Stimulated activated CD8-positive, alpha-beta memory T cell treated with anti-CD3 and anti-CD28 coated beads, Interleukin-7, amount 100 ng/mL, for 48 hours (primary cell): ENCODE measurements around the gene LRRC61.
"Not testable (repeated sequence)": the region's sequence is repeated elsewhere in the genome, so short reads cannot be mapped to it uniquely, and the experiment has no call there.

Experiments used
- DNase-seq, 2 donors: peaks; one replicate each; pipeline ENCODE4 v3.0.0-alpha.2; 2020; ENCODE audit warnings: low read depth in 1 of 2; ENCODE audit errors: extremely low read depth in 1 of 2

The LRRC61 gene

DNA sequence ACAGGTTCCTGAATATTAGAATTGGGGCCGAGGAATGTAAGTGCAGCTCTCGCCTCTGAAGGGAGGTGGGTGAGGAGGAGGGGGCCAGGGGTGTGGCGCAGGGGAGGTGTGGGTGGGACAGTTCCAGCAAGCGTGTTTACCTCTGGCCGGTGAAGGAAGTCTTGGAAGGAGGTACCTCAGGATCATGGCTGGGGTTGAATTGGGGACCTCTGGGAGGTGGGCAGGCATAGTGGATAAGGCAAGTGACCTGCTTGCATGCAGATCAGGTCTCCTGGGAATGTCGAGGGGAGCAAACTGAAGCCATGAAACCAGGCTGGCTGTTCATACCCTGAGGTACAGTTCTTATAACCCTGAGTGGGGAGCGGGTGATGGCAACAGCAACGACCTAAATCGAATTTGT lies 57.9 kb downstream of the LRRC61 start:
- DNase-seq = no peak

DNA sequence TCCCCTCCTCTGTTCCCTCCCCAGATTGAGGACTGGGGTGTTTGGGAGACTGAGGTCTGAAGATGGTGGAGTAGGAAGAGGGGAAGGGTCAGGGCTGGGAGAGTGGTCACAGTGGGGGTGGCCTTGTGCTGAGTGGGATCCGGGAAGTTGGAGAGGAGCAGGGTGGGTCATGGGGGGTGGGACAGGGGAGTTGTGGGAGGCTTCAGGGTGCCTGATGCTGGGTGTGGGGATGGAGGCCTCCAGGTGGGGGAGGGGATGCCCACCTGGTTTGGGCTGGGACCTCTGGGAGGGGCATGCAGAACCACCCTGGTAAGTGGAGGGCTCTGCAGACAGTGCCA lies 58.6 kb downstream of the LRRC61 start:
- DNase-seq = no peak

DNA sequence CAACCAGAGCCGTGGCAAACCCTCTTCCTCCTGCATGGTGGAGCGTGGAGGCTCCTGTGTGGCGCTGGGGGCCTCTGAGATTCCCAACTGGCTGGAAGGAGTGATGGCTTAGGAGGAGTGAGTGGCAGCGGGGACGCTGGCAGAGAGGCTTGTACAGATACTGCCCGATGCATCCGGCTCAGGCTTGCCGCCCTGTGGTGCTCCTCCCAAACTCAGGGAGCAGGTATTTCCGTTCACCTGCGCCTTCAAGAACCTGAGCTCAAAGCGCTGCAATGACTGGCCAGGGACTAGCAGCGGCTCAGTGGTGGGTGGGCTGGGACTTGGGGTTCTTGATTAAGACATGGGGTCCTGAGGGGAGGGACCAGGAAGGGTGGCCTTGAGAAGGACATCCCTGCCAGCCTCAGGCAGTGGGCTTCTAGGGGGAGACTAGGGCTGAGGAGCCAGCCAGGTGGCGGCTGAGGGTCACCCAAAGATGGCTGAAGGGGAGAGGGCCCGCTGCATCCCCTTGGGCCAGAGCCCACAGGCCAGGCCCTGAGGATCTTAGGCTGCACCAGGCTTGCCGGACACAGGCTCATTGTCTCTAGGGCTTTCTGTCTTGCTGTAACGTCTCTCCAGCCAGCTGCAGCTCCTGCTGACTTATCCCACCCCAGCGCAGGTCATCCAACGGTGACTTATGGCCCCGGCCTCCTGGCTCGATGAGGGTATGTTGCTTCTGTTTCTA lies 59.1 kb downstream of the LRRC61 start:
- no peak for DNase-seq

DNA sequence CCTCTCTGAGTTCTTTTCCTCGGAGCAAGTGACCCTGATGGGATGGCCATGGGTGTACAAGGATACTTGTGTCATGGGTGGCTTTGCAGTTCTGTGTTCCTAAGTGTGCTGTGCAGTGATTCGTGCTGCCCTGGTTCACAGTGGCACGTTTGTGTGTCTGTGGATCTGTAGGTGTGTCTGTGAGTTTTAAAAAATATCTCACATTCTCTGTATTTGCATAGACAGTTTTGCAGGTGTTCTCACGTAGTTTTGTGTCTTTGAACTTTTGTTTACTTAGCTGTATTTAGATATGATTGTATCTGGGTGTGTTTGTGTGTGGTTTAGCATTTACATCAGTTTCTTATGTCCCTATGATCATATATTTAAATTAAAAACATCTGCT lies 59.7 kb downstream of the LRRC61 start:
- DNase-seq = no peak

DNA sequence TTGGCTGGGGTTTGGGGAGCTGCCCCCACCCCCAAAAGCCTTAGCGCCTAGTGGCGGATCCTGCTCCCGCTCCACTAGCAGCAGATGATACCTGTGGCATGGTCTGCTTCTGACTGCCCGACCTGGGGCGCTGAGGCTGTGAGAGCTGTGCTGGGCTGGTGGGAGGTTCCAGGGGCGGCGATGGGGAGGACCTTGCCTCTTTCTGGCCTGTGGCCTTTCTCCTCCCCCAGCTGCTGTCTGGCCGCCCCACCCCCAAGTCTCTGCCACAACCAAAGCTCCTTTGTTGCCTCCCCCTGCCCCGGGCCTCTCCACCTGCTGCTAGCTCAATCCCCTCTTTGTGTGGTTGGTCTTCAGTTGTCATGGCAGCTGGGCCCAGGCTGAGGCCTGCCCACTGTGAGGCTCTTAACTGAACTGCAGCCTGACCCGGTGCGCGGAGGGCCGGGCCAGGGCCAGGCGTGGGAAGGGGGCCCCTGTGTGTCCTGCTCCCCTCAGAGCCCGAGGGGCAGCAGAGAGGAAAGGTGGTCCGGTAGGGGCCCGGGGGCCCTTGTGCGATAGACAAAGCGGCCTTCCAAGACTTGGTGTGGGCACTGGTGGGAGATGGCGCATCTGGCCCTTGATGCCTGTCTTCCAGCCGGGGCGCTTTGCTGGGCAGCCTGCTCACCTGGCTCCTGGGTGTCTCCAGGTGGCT lies 60.7 kb downstream of the LRRC61 start:
- DNase-seq = no peak

DNA sequence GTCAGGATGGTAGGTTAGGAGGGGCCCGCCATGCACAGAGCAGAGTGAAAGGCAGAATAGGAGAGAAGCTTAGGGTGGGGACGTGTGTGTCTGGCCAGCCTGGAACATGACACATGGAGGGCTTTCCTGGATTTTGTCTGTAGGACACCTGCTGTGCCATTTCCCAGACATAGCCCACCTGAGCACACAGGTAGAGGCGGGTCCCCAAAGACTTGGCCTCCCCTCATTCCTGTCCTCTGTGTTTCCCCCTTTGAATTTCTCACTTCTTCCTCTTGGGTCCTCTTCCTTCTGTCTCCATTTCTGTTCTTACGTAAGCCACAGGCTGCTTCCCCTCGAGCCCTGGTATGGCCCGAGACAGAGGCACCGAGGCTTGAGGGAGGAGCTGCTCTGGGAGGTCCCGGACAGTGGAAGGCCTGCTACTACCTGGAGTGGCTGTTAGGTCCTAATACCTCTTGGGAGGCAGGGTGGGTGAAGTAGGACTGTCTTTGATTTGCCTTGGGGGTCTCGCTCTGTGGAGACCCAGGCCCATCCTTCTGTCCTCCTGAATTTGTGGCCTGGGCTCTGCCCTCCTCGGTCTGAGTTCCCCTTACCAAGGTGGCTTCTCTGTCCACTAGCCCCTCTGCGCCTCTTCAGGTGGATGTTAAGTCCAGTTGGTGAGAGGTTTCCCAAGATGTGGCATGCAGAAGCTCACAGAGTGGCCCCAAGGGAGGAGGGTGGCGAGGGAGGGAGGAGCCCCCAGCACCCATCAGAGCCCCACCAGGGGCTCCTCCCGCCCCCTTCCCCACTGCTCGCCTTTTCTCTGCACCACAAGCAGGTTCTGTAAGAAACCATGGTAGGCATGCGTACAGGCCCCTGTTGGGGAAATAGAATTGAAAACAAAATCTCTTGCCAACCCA lies 61.5 kb downstream of the LRRC61 start:
- DNase-seq = no peak

DNA sequence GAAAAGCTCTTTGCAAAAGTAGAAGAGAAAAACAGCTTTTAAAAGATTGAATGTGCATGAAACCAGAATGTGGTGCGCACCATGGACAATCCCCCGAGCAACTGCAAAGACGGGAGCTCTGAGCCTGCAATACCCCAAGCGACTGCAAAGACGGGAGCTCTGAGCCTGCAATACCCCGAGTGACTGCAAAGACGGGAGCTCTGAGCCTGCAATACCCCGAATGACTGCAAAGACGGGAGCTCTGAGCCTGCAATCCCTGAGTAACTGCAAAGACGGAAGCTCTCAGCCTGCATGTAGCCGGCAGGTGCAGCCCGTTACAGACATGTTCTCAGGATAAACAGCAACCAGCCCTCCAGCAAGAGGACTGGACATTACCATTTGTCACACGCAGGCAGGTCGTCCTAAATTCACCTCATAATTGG lies 62.2 kb downstream of the LRRC61 start:
- DNase-seq = no peak

DNA sequence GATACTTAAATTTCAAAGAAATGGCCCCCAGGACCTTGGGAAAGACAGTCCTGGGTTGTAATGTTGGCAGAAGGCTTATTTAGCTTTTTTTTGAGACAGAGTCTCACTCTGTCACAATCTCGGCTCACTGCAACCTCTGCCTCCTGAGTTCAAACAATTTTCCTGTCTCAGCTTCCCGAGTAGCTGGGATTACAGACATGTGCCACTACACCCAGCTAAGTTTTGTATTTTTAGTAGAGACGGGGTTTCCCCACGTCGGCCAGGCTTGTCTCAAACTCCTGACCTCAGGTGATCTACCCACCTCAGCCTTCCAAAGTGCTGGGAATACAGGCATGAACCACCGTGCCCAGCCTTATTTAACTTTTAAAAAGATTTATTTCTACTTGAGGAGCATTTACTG lies 62.7 kb downstream of the LRRC61 start:
- not testable (repeated sequence) for DNase-seq
